Stimulated activated CD4-positive, alpha-beta T cell treated with anti-CD3 and anti-CD28 coated beads, Interleukin-15, amount 100 ng/mL, for 24 hours (primary cell): ENCODE data around the gene IGF1R.

ENCODE experiments used
- DNase-seq: peaks from one replicate; pipeline ENCODE4 v3.0.0-alpha.2; 2020

The IGF1R gene

DNA sequence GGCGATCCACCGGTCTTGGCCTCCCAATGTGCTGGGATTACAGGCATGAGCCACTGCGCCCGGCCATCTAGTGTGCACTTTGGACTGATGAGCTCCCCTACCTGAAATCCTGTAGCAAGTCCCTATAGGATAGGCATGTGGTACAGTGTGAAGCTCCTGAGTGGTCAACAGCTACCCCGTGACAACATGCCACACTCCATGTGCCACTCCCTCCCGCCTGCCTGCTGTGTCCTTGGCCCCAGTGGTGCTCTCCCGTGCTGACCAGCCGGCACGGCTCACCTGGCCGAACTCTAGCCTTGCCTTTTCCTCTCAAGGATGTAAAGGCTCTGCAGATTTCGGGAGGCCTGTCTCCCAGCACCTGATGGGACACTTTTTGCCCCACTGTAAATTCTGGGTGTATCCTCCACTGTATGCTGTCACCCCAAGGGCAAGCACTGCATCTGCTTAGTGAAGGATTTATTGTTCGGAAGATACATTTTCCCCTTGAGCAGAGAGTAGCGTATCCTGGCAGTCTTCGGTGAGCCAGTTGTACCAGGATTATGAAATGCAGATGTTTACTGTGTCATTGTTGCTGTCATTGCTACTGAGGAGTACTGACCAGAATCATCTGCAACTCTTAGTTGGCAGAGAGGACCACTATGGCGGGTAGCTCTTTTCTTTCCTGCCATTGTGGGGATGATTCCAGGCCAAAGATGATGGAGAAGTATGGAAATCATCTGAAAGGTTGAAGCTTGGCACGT lies 64.7 kb downstream of the IGF1R start:
- DNase-seq, result no peak

DNA sequence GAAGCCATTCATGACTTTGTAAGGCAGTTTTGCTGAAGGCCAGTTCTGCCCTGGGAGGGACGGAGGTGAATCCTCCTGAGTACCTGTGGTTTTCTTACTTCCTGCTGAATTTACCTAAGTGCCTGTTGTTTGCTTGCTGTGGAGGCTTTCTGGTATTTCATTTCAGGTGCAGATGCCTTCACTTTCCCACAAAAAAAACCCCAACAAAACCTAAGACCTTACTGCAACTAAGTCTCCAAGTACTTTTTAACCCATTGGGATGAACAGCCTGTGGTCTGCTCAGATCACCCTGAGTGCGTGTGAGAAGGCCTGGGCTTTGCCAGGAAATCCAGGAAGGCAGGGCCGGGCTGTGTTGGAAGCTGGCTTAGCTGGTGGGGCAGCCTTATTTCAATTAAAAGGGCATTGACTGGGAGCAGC lies 65.3 kb downstream of the IGF1R start:
- DNase-seq, result no peak

DNA sequence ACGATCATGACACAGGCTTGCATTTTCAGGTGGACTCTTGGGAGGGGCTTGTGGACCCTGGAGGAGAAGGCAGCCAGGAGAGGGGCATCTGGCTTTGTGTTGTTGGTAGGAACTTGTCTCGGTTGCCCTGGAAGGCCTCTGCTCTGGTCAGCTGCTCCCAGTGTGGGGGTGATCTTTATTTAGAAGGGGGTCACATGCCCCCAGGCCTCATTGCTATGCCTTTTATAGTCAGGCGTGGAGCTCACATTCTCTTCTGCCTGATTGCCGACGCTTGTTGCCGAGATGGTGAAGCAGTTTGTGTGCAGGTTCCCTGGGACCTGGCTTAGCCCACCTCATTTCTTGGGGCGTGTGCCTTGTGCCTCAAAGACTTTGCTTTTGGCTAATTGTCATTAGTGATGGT lies 66.6 kb downstream of the IGF1R start:
- DNase-seq, result no peak

DNA sequence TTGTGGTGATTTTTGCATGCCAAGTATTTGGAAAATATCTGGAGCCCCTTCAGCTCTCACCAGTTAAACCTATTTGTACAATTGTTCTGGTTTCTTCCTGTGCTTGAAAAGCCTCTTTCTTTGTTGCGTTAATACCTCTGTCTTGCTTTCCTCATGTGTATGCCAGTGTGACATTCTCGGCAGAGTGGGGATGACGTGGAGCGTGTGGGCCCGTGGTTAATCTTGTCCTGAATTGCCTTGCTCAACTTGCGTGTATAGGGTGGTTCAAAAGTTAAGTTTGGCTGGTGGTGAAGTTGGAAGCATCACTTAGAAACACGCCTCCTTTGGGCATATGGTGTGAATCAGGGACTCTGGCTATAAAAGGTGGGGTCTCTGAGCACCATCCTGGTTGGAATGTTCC lies 67.1 kb downstream of the IGF1R start:
- DNase-seq, result no peak

DNA sequence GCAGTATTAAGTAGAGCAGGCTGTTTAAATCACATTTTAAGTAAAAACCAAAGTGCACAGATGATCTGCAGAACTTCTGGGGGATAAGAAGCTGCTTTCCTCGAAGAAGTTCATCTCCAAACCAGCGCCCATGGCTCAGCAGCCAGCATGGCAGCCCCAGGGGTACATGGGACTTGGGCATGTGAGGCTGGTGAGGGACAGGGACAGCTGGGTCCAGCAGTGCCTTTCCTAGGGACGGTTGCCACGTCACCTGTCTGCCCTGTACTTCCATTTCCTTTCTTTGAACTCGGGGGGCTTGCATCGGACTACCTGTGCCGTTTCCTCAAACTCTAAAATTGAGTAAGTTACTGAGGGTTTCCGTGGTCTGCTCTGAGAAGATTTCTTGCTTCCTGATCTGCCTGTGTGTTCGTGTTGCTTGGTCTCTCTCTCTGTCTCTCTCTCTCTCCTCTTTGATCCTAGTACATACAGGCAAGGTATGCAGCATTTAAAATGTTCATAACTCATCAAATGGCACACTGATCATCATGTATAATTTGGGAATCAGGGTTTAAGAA lies 67.6 kb downstream of the IGF1R start:
- no peak for DNase-seq

DNA sequence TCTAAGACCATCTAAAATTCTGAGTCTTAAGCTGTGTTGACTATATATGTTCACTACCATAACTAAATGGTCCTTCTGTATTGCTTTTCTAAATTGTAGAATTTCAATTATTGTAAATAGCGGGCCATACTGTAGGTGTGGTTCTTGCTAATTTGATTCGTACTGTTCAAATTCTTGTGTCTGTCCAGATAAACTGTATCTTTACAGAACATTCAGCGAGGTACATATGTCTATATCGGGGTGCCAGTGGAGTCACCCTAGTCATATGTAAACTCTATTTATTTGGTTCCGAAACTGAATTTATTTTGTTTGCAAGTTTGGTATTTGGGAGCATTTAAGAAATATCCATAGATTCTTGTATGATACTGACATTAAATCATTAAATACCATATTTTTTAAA lies 69.0 kb downstream of the IGF1R start:
- DNase-seq, result no peak

DNA sequence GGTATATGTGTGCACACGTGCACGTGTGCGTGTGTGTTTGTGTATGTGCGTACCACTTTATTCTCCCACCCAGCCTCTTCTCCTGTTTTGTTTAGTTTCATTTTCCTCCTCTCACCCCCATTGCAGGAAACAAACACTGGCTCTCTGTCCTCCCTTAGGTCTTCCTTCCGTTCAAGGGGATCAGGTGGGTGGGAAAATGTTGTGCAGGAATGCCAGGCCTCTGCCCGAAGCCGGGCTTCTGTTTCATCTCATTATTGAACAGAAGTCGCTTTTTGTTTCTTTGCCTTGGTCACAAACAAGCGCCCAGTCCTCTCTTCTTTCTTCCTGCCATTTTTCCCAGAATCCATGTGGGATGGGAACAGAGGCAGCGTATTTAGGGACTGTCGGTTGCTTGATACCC lies 69.6 kb downstream of the IGF1R start:
- no peak for DNase-seq

DNA sequence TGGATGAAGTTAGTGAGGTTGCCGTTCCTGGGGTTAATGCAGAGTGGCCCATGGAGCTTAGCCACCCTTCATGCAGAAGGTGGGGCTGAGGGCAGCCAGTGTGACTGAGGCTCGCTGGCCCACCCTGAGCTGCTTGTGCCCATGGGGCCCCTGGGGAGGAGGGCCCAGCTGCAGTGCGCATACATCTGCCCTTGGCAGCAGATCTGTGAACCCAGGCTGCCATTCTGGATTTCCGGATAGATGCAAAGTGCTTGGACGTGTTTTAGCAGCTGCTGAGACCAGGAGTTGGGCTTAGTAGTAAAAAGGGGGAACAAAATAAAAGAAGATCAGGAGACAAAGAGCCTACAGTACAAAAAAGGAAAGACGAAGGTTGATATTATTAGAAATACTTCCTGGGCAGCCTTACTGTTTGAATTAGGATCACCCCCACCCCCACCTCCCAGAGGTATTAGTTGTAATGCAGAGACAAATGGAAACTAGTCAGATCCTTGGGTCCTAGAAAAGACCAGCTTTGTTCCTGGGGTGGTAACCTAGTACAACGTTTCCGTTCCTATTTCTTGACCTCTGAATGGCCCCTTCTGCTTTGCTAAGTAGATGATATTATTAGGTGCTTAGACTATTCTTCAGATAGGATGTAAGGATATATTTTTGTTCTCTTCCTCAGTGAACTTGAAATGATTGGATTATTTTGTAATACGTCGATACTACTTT lies 70.2 kb downstream of the IGF1R start:
- DNase-seq, result no peak

DNA sequence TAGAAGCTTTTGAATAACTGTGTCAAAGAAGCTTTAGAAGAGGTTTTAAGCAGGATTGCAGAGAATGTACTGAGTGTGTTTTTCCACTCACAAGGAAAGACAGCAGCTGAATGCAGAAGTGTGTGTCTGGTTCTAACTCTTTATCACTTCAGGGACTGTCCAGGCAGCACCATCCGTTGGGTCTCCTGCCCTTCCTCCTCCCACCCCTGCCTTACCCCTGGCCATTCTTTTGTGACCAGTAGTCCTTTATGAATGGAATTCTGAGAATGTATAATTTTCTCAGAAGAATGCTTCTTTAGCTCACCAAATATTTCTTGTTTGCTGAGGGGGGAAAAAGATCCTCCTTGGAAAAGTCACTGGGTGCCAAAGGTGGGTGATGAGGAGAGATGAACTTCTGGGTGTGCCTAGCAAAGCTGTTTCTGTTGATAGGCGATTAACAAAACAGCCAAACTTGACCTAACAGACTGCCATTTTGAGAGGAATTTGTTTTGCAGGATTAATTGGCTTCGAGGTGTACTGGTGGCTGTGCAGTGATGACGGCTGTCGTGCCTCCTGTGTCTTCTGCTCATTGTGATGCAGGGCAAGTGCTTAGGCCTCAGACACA lies 70.9 kb downstream of the IGF1R start:
- DNase-seq, result no peak

DNA sequence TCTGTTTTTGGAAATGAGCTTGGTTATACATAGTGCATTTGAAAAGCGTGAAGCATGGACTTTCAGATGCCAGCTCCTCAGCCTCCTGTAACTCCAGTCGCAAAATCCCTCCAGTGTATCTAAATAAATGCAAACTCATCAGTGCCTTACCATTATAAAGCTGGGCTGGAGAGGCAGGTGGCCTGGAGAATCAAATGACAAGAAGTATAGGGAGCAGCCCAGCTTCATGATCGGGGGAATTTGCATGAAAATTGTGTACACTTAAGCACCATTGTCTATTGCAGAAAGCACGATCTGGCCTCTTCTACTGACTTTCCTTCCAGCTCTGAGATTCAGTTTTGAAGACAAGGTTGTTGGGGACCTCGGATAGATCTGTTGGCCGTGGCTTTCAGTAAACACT lies 71.7 kb downstream of the IGF1R start:
- no peak for DNase-seq

DNA sequence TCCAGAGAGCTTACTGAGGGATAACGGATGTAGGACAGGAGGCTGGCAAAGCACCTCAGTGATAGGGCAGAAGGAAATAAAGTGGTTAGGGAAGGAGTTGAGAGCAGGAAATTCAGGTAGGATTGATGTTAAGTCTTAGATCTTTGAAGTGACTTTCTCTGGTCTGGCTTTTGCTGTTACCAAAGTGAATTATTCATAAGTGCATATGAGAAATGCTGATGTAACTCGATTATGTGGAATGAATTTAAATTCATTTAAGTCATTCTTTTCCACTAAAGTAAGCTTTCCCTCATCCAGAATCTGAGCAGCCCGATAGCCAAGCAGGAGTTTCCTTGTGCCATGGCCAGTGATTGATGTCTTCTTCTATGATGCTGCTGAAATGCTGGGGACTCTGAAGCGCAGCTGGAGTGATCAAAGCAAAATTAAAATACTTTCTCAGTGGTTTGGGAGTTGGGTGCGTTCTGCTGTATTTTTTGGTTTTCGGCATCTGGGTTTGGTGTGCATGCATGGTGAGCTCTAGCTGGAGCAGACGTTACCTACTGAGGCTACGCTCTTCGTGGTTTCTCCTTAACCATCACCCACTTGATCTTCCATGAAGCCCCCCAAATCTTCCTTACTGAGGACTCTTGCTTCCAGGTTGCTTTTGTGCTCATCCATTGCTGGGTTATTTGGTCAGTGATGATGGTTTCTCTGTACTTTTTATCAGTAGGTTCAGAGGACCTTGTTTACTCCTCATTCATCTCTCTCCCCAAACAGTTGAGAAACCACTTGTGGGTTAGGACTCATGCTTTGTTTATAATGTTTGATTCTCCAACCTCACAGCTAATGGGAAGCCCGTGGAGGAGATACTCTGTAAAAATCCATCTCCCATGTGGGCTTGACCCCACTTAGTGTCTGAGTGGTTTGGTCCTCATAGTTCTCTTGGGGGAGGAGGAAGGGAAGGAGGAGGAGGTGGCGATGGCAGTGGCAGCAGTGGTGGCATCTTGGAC lies 72.5 kb downstream of the IGF1R start:
- no peak for DNase-seq

DNA sequence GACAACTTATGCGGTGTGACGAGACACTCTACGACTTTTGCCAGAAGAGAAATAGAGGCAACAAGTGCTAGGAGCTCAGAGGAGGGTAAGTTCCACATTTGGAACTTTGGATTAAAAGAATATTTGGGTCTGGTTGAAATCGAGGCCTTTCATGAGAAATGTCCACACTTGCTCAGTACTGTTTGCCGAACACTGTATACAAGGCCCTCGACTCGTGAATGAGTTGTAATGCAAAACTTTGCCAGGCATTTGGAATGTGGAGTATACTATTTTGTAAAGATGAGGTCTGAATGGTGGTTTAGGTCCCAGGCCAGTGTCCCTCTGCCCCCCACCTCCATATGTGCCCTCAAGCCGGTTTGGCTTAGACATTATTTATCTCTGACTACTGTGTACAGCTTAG lies 73.9 kb downstream of the IGF1R start:
- DNase-seq, result no peak

DNA sequence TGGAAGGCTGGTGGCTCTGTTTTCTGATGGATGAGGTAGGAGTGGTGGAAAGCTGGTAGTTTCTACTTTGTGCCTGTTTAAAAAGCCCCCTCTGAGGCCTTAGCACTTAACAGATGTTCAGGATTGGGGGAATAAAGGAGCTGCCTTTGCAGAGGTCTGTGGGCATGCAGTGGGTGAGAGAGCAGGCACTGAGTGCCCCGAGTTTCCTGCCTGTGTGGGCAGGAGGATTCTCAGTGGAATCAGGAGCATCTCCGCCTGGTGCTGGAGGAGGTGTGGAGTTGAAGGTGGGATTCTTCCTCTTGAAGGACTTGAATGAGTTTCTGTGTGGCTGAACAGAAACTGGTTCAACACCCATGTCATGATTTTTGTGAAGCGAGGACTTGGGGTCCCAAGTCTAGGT lies 74.3 kb downstream of the IGF1R start:
- DNase-seq, result no peak

DNA sequence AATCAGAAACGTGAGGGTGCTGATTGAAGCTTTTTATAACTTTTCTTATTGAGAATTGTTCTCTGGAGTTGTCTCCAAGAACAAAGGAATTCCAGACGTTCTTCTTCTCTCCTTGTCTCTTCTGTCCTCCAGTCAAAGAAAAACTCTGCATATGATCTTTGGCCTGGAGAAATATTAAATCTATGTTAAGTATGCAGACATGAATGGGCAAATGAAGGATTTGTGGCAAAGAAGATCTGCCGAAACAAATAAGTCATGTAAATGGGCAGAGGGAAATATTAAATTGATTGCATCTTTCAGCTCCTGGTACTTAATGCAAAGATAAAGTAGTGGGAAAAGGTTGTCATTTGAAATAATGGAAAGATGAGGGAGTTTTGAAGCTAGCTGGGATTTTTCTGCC lies 74.9 kb downstream of the IGF1R start:
- DNase-seq, result no peak

DNA sequence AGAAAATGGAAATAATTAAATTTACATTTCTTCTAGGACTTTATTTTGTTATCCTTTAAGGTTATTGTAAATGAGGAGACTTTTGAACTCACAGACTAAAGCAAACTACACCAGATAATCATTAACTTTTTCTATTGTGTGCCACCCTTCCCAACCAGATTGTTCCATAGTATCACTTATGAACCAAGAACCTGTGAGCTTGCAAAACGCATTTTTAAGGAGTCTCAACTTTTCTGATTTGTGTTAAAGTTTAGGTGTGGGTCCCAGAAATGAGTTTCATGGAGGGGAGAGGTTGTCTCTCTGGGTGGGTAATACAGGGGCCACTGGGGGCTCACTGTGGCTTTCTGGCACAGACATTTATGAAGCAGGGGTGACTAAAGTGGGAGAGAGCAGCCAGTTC lies 75.7 kb downstream of the IGF1R start:
- DNase-seq, result no peak

DNA sequence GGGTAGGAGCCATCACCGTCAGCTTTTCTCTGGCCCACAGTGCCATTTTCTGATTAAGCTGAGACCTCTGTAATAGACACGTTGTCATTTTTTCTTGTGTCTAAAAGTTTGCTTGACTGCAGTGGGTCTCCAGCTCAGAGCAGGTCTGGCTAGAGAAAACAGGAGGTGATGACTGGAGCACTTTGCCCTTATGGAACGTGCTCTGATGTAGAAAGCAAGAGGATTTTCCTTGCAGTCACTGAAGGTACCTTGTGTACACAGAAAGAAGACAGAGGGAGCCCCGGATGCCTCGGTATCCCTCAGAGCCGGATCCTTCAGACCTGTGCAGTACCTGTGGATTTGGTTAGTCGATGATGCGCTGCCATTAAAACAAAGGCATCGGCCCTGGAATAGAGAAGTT lies 76.2 kb downstream of the IGF1R start:
- no peak for DNase-seq

DNA sequence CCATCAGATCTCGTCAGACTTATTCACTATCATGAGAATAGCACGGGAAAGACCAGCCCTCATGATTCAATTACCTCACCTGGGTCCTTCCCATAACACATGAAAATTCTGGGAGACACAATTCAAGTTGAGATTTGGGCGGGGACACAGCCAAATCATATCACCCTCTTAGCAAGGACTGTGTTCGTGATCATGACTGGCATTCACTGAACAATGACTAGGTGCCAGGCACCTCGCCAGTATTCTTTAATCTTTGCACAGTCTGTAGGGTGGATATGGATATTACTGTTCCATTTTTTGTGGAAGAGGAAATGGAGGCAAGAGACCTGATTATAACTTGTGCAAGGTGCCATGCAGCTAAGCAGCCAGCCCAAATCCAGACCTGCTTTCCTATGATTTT lies 77.5 kb downstream of the IGF1R start:
- no peak for DNase-seq

DNA sequence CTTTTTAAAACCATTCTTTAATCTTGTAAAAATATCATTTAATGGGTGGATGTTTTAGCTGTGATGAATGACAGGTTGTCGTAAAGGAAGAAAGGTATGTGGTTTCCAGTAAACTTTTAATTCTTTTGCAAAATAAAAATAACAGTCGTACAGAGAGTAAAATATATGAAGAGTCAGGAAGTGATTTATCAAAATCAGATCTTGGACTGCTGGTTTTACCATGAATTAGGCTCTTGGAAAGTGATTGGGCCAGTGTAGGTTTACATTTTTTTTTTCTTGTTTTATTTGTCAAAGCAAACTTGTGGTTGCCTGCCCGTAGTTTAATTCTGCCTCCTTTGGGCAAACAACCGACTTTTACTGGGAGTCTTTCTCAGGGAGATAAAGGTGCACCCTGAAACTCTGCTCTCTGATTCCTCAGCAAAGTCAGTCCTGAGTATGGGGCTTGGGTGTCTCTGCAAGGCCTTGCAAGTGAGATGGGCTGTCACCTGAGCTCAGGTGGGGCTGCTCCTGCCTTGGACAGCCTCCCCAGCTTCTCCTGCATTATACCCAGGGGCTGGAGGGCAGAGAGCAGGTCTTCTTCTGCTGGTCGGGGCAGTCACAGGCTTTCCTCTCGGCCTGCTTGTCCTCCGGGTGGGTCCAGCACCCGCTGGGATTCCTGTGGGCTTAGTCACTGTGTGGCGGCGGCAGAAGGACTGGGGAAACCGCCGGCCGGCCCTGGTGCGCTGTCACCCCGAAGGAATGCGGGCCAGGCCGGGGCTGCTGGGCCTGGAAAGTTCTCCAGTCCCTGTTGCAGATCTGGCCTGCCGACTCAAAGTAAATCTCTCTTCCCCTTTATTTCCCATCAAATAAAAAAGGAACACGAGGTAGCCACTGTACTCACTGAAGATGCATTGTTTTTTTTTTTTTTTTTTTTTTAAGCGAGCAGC lies 79.0 kb downstream of the IGF1R start:
- no peak for DNase-seq

DNA sequence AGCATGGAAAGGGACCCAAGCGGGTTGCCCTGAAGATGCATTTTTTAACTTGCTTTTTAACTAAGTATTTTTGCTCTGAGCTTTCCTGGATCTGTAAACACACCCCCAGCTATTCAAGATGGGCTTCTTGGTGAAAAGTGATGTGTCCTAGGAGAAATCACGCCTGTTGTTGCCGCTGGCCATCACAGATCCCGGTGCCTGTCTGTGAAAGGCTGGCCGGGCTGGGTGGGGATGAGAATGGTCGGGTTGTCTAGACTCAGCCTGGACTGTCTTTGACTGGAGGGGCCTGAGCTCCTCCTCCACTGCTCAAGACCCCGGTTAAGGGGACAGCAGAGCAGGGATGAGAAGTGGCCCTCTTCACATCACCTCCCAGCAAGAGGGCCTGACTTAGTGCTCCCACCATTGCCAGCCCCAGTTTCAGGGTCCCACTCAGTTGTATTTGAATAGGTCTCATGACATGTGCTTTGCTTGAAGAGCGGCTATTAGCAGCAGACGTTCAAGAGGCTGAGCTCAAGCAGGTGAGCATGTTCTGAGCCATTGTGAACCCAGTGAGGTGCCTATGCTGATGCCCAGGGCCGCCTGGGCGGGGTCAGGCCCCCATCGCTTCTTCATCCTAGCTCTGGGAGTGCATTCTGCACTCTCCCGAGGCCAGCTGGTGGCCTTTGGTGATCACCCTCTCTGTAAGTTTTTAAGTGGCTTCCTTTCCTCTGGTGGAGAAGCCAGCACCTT lies 79.9 kb downstream of the IGF1R start:
- no peak for DNase-seq

DNA sequence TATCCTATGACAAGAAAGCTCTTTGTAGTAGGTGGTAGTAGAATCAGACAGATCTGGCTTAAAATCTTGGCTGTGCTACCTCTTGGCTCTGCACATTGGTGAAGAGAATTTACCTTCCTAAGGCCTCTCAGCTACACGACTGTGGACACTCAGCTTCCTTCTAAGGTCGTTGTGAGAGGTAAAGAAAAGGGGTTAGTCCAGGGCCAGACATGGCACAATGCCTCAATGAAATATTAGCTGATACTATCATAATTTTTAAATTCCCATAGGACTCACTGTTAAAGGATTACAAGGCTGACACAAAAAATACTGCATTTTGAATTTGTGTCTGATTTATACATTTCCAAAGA lies 80.4 kb downstream of the IGF1R start:
- DNase-seq, result no peak

DNA sequence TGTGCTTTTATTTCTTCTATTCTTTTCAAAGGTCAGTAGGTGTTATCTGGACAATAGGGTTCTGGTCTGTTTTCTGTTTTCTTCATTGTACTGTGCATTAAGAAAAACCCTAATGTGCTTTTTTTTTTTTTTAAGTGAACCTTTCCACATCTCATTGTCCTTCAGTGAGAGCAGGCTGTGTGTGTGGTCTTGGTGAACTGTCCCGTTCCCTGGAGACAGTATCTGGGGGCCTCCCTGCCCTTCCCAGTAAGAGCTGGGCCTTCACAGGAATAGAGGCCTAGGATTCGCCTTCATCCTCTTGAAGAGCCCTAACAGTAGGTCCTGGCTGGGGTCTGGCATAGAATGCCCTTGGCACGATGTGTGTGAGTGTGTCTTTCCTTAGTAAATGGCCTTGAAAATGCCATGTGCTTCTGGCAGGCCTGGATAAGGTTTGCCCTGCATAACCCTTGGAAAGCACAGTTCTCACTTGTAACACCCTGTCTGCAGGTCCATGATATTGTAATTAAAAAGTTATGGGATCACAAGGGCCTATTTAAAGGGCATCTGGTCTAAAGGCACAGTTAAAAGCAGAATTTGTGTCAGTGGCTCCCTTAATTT lies 81.2 kb downstream of the IGF1R start:
- DNase-seq, result no peak
